ENCODE measurements around the gene CENATAC. TPM values are rescaled to one million over a fixed set of nuclear protein-coding genes. Genes with fewer than 3 reads are reported as not detected.
A peak's percentile ranks its signal among the peaks of the same experiment; 100 is the strongest.

CENATAC gene
- total and polyA plus RNA-seq, 9 of the 15 experiments (the other 6 are each of a cell fraction or from before 2014, with no cell fraction given) = 2.4 to 25.5 (median 13.7) TPM

- H3K9me1 ChIP-seq (ENCODE audit: control insufficient read depth, insufficient read depth, low read length) = no peaks in the 10 kb centered on the region
- no peak overlapping the region for H3K27ac ChIP-seq (ENCODE audit: extremely low read depth, low read depth, low read length)
- no peaks in the 10 kb centered on the region for H3K9me3 ChIP-seq (replicated peaks; ENCODE audit: control insufficient read depth, insufficient read depth, low read depth, low read length)
- peaks cover 0 to 22% of the 10 kb centered on the region in 2 experiments; a peak in 3 of 5 replicates for H3K4me1 ChIP-seq (replicated peaks in 1 of 2; ENCODE audit: control insufficient read depth in 2 of 2, insufficient read depth in 2 of 2, low read length in 2 of 2)
- ChIA-PET POLR2A (interaction anchor here (0.5 to 0.6 kb wide), 3 partner anchors 49 to 588 kb away, joined by 3 read pairs; no protein-coding TSS in a partner anchor), CTCF (ENCODE audit: low intra/inter-chr PET ratio) (interaction anchor here (2.6 to 2.8 kb wide), 2 partner anchors 51 to 299 kb away, joined by 14 to 18 read pairs; no protein-coding TSS in a partner anchor)
- peaks cover 8 to 27% of the 10 kb centered on the region in 2 experiments; a peak in 4 of 5 replicates for H3K27me3 ChIP-seq (ENCODE audit: control insufficient read depth in 2 of 2, insufficient read depth in 2 of 2, low read length in 2 of 2)
- 15% methylated on average over 11 of the region's 11 CpGs for WGBS (ENCODE audit: insufficient coverage, low coverage, missing lambda C conversion rate)
- no peaks in the 10 kb centered on the region; the same call in none of the 2 replicates for H4K20me1 ChIP-seq (replicated peaks; ENCODE audit: control insufficient read depth, insufficient read depth, low read length)
- H3K9ac ChIP-seq (ENCODE audit: insufficient read depth in 1 of 2, low read depth in 2 of 2, low read length in 2 of 2) = peak overlapping the region in 1 of 2 experiments; percentile 36; a peak in 1 of 4 replicates
- no peak for FAIRE-seq
- no peak overlapping the region for H2AFZ ChIP-seq (ENCODE audit: low read depth, low read length)
- H3K79me2 ChIP-seq (ENCODE audit: control insufficient read depth, insufficient read depth, low read length) = no peaks in the 10 kb centered on the region
- H3K36me3 ChIP-seq (ENCODE audit: control insufficient read depth, insufficient read depth, low read length) = no peaks in the 10 kb centered on the region
- H3K4me2 ChIP-seq (ENCODE audit: insufficient read depth, low read length) = no peak overlapping the region
- intact Hi-C loops (cut with micrococcal nuclease) (loop anchor here (2.0 to 10.0 kb wide), 2 partner anchors 29 to 303 kb away; no protein-coding TSS in a partner anchor), in situ Hi-C loops (cut with MboI) (no loop called here)
- ATAC-seq = no peak
- no TSS peak for BruUV-seq (replicated peaks)
- no peak for DNase-seq (ENCODE audit: extremely low read depth in 1 of 4, low spot score in 3 of 4)
- TF ChIP-seq ZBTB1 (CRISPR knock-in tag; IDR thresholded peaks at IDR 0.05; ENCODE audit: borderline replicate concordance, low read depth) = no peak
- TF ChIP-seq DPF2 (IDR thresholded peaks at IDR 0.05) = no peak
- TF ChIP-seq ESRRA (IDR thresholded peaks at IDR 0.05; ENCODE audit: borderline replicate concordance, low read depth) = no peak
- no peak for TF ChIP-seq ZNF217 (CRISPR knock-in tag; IDR thresholded peaks at IDR 0.05)
- no peak for TF ChIP-seq SP2 (IDR thresholded peaks at IDR 0.05; ENCODE audit: extremely low read depth, low read depth, low read length, poor library complexity, severe bottlenecking)
- no peak for TF ChIP-seq KAT7 (CRISPR knock-in tag; IDR thresholded peaks at IDR 0.05; ENCODE audit: borderline replicate concordance)
- no peak for TF ChIP-seq SP1 (CRISPR knock-in tag; IDR thresholded peaks at IDR 0.05)
- TF ChIP-seq CREB1 (IDR thresholded peaks at IDR 0.05) = no peak
- TF ChIP-seq CREB1 (CRISPR knock-in tag; IDR thresholded peaks at IDR 0.05) = no peak
- no peak for TF ChIP-seq KHSRP (IDR thresholded peaks at IDR 0.05)
- TF ChIP-seq POLR2H (tag; IDR thresholded peaks at IDR 0.05; ENCODE audit: low read depth) = no peak
- no peak overlapping the region for H3K4me3 ChIP-seq
These were observed 40.4 kb upstream of the CENATAC start for GRCh38 chr11:118957549-118957948.
